Adrenal gland (tissue), 12 donors: ENCODE results near the gene ANTXR1. TPM values are rescaled to one million over a fixed set of nuclear protein-coding genes. Genes with fewer than 3 reads are reported as not detected.

Experiments
- DNase-seq, 7 donors: peaks; one replicate each; pipeline ENCODE4 v3.0.0-alpha.2; 2019 to 2020
- H3K27ac ChIP-seq, 5 donors: fragments of 200-600 bp; sonication (generic) in 4 of 5; 1 replicate in 3 of 5; 2 replicates in 2 of 5; pipeline versions ENCODE4 v1.5.1 to v1.8.0; 2016 to 2020; ENCODE audit warnings: mild to moderate bottlenecking in 1 of 5
- H3K27me3 ChIP-seq: fragments of 200-600 bp; 2 replicates; pipeline ENCODE4 v1.8.0; 2021
- H3K36me3 ChIP-seq, 2 donors: fragments of 200-600 bp; replicated peaks in 1 of 2; 1 replicate in 1 of 2; 2 replicates in 1 of 2; pipeline versions ENCODE4 v1.5.1 to v1.8.0; 2018 to 2022
- H3K4me1 ChIP-seq, 2 donors: fragments of 200-600 bp; replicated peaks in 1 of 2; 1 replicate in 1 of 2; 2 replicates in 1 of 2; pipeline versions ENCODE4 v1.5.1 to v1.8.0; 2018 to 2021
- H3K4me3 ChIP-seq, 4 donors: fragments of 200-600 bp; sonication (generic) in 3 of 4; one replicate each; pipeline ENCODE4 v1.5.1; 2016 to 2018
- H3K9me3 ChIP-seq, 3 donors: fragments of 200-600 bp; sonication (generic) in 1 of 3; replicated peaks in 1 of 3; 1 replicate in 2 of 3; 2 replicates in 1 of 3; pipeline versions ENCODE4 v1.5.1 to v1.8.0; 2016 to 2021
- POLR2A ChIP-seq, 2 donors: fragments of 450-650 bp; IDR thresholded peaks; one replicate each; pipeline ENCODE4 v1.6.1; 2017; ENCODE audit warnings: antibody characterized with exemption in 2 of 2, mild to moderate bottlenecking in 2 of 2, moderate library complexity in 1 of 2
- WGBS, 4 donors: extraction: QIAGEN DNeasy Blood & Tissue Kit in 2 of 4; methylation state at CpG; one replicate each; pipeline versions ENCODE4 v1.1.5 to v1.1.7; 2013 to 2017; 5-methylcytosine and 5-hydroxymethylcytosine counted together
- intact Hi-C, 2 donors: fragments of 100-400 bp; cut with DNase I; formaldehyde crosslinking; loops; one replicate each; pipeline versions ENCODE4 v1.14.1 to v1.15.0; 2022 to 2023
- polyA plus RNA-seq, 3 donors: library from polyadenylated mRNA; stranded (reverse); fragments of 200-250 nt in 2 of 3; fragments of 350-450 nt in 1 of 3; fragmentation: Illumina TruSeq in 1 of 3; extraction: RNeasy Lipid Tissue Mini Kit (QIAGEN cat#74804) in 1 of 3; gene quantifications; one replicate each; pipeline ENCODE4 v1.2.3, GENCODE V29; 2013 to 2014
- total RNA-seq, 9 donors: library from RNA; depleted of rRNA in 4 of 9; stranded (reverse); fragments of >200 nt in 4 of 9; fragments of 120-200 nt in 1 of 9; fragmentation: NEBNext Ultra II Directional in 1 of 9; extraction: Animal tissue kit (Norgen Biotek cat#: 25700) in 1 of 9; gene quantifications; one replicate each; pipeline versions ENCODE4 v1.1.0 to v1.2.4, GENCODE V29; 2013 to 2023
- TF ChIP-seq, protein P1 (sequence below), 6 experiments: fragments of 450-650 bp in 4 of 6; fragments of 200-600 bp in 2 of 6; sonication (generic) in 1 of 6; IDR thresholded peaks; 1 replicate in 5 of 6; 2 replicates in 1 of 6; pipeline versions ENCODE4 v1.5.1 to v1.8.0; 2016 to 2021; ENCODE audit warnings: antibody characterized with exemption in 6 of 6, mild to moderate bottlenecking in 2 of 6, moderate library complexity in 1 of 6
- donor health status: healthy with polysubstance abuse.
- donor health status: Bipolar disorder and iron deficiency.
- donor health status: DM: yes; HTN: yes; CAD: no.
- donor health status: DM: no; HTN: no; CAD: no.
- donor health status: DM: no; HTN: no; CAD: no.
- donor health status: DM: yes; HTN: yes; CAD: no.

The ANTXR1 gene
- total and polyA plus RNA-seq, 12 donors, result 19.0 to 386 (median 119) TPM

GRCh38 chr2:69111076-69111475 is 98.1 kb downstream of the ANTXR1 start:
- Histone ChIP-seq H3K9me3 (no peaks in the 10 kb centered on the region), H3K27ac (no peak overlapping the region), H3K4me3 (no peak overlapping the region), H3K36me3 (no peaks in the 10 kb centered on the region), H3K27me3 (no peaks in the 10 kb centered on the region), H3K4me1 (no peaks in the 10 kb centered on the region)
- 61 to 83% (median 80%) methylated on average over 1 of the region's 1 CpG for WGBS, 4 donors
- DNase-seq, result no peak
- intact Hi-C loops, result no loop called here
- TF ChIP-seq, protein P1, sequence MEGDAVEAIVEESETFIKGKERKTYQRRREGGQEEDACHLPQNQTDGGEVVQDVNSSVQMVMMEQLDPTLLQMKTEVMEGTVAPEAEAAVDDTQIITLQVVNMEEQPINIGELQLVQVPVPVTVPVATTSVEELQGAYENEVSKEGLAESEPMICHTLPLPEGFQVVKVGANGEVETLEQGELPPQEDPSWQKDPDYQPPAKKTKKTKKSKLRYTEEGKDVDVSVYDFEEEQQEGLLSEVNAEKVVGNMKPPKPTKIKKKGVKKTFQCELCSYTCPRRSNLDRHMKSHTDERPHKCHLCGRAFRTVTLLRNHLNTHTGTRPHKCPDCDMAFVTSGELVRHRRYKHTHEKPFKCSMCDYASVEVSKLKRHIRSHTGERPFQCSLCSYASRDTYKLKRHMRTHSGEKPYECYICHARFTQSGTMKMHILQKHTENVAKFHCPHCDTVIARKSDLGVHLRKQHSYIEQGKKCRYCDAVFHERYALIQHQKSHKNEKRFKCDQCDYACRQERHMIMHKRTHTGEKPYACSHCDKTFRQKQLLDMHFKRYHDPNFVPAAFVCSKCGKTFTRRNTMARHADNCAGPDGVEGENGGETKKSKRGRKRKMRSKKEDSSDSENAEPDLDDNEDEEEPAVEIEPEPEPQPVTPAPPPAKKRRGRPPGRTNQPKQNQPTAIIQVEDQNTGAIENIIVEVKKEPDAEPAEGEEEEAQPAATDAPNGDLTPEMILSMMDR (IDR thresholded peaks at IDR 0.05), result no peak

DNA sequence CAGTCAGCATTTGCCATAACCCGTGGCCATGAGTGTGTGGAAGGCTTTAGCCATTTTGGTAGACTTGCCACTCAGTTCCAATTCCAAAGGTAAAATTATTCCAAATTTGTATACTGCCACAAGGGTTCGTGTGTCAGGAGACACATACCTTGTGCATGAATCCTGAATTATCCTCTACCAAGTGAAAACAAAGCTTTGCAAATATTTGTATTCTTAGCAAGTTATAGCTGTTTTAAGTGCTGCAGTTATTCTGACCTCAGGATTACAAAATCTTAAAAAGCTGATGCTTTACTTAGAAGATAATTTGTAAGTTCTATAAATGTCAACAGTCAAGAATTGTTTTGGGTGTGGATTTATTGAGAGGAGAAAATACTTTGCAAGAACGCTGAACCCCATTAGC is 100.6 kb downstream of the ANTXR1 start:
- 80 to 90% (median 88%) methylated on average over 3 of the region's 3 CpGs for WGBS, 4 donors
- no peak for TF ChIP-seq POLR2A (IDR thresholded peaks at IDR 0.05)
- no peak for DNase-seq
- no peak overlapping the region for H3K27ac ChIP-seq
- no peaks in the 10 kb centered on the region for H3K9me3 ChIP-seq
- H3K36me3 ChIP-seq, result no peaks in the 10 kb centered on the region
- intact Hi-C loops, result no loop called here
- no peaks in the 10 kb centered on the region for H3K27me3 ChIP-seq
- H3K4me3 ChIP-seq, result no peak overlapping the region
- no peaks in the 10 kb centered on the region for H3K4me1 ChIP-seq

- Histone ChIP-seq H3K36me3 (no peaks in the 10 kb centered on the region), H3K9me3 (no peaks in the 10 kb centered on the region), H3K4me3 (no peak overlapping the region), H3K27ac (no peak overlapping the region), H3K27me3 (no peaks in the 10 kb centered on the region), H3K4me1 (no peaks in the 10 kb centered on the region)
- WGBS, 4 donors, result 84 to 96% (median 89%) methylated on average over 1 of the region's 1 CpG
- intact Hi-C loops, result no loop called here
- TF ChIP-seq, protein P1 (IDR thresholded peaks at IDR 0.05), result no peak
- TF ChIP-seq POLR2A (IDR thresholded peaks at IDR 0.05), result no peak
- no peak for DNase-seq
These were observed 101.6 kb downstream of the ANTXR1 start for GRCh38 chr2:69114534-69114933.

GRCh38 chr2:69116438-69116837 is 103.5 kb downstream of the ANTXR1 start:
- intact Hi-C loops, result no loop called here
- Histone ChIP-seq H3K4me1 (no peaks in the 10 kb centered on the region), H3K9me3 (no peaks in the 10 kb centered on the region), H3K27me3 (no peaks in the 10 kb centered on the region), H3K36me3 (no peaks in the 10 kb centered on the region), H3K4me3 (no peak overlapping the region), H3K27ac (peak overlapping the region in 1 of 5 donors; percentile 8)
- TF ChIP-seq, protein P1 (IDR thresholded peaks at IDR 0.05), result no peak
- TF ChIP-seq POLR2A (IDR thresholded peaks at IDR 0.05), result no peak
- no peak for DNase-seq
- WGBS, 4 donors, result 72 to 85% (median 80%) methylated on average over 4 of the region's 4 CpGs

- TF ChIP-seq POLR2A (IDR thresholded peaks at IDR 0.05), result no peak
- TF ChIP-seq, protein P1 (IDR thresholded peaks at IDR 0.05), result no peak
- 78 to 90% (median 85%) methylated on average over 12 to 13 of the region's 13 CpGs for WGBS, 4 donors
- H3K27ac ChIP-seq, result peak overlapping the region in 1 of 5 donors; percentile 20
- DNase-seq, result no peak
- intact Hi-C loops, result no loop called here
- no peaks in the 10 kb centered on the region for H3K27me3 ChIP-seq
- H3K4me1 ChIP-seq, result peaks cover 0 to 7% of the 10 kb centered on the region in 2 donors
- no peak overlapping the region for H3K4me3 ChIP-seq
- H3K9me3 ChIP-seq, result no peaks in the 10 kb centered on the region
- no peaks in the 10 kb centered on the region for H3K36me3 ChIP-seq
These were observed 105.6 kb downstream of the ANTXR1 start for GRCh38 chr2:69118609-69119008.
